Uterus (tissue), 2 donors: Measurements from ENCODE around the gene PLOD2.

Source experiments
- POLR2A ChIP-seq, 2 donors: fragments of 450-650 bp; IDR thresholded peaks; one replicate each; pipeline ENCODE4 v1.6.1; 2016; ENCODE audit warnings: antibody characterized with exemption in 2 of 2, mild to moderate bottlenecking in 1 of 2, moderate library complexity in 1 of 2
- TF ChIP-seq, protein P1 (sequence below), 4 experiments: fragments of 200-600 bp in 2 of 4; fragments of 450-650 bp in 2 of 4; sonication (generic) in 2 of 4; IDR thresholded peaks; one replicate each; pipeline ENCODE4 v1.5.1; 2016 to 2019; ENCODE audit warnings: antibody characterized with exemption in 4 of 4, mild to moderate bottlenecking in 2 of 4, moderate library complexity in 1 of 4

GRCh38 chr3:146124126-146124801 is 36.7 kb downstream of the PLOD2 start:
- TF ChIP-seq, protein P1, sequence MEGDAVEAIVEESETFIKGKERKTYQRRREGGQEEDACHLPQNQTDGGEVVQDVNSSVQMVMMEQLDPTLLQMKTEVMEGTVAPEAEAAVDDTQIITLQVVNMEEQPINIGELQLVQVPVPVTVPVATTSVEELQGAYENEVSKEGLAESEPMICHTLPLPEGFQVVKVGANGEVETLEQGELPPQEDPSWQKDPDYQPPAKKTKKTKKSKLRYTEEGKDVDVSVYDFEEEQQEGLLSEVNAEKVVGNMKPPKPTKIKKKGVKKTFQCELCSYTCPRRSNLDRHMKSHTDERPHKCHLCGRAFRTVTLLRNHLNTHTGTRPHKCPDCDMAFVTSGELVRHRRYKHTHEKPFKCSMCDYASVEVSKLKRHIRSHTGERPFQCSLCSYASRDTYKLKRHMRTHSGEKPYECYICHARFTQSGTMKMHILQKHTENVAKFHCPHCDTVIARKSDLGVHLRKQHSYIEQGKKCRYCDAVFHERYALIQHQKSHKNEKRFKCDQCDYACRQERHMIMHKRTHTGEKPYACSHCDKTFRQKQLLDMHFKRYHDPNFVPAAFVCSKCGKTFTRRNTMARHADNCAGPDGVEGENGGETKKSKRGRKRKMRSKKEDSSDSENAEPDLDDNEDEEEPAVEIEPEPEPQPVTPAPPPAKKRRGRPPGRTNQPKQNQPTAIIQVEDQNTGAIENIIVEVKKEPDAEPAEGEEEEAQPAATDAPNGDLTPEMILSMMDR (IDR thresholded peaks at IDR 0.05), result no peak
- TF ChIP-seq POLR2A (IDR thresholded peaks at IDR 0.05), result no peak
